ENCODE results near the gene BEST1. TPM values are rescaled to one million over a fixed set of nuclear protein-coding genes. Genes with fewer than 3 reads are reported as not detected.

The BEST1 gene
- total and polyA plus RNA-seq, 2 experiments from 2014 or later: 3.9 to 5.1 TPM

DNA sequence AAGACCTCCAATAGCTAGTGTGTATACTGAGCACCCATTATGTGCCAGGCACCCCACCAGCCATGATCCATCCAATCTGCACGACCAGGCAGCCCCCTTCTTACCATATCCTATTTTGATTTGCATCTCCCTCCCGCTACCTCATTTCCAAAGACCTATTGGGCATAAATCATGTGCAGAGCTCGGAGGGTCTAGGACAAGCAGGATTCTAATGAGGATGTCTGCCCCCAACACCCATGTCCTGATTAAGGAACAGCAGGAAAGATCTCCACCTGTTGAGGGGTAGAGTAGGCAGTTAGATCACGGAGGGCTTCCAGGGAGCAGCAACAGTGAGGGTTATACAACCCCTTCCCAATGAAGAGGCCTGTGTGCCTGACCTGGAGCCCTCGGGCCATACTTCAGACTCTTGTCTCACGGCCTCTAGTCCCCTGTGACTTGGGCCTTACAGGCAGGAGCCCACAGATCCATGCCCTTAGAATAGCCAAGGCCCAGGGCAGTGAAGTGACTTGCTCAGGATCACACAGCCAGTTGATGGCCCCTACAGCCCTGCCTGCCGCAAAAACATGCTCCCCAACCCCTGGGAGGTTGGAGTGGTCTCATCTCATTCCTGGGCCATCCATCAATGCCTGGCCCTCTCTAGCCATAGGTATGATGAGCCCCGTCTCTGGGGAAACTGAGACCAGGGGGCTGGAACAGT, 36.3 kb upstream of the BEST1 start:
- no peaks in the 10 kb centered on the region for H3K9me3 ChIP-seq (ENCODE audit: low read depth)
- in situ Hi-C loops (cut with MboI): no loop called here
- 78 to 84% methylated on average over 8 of the region's 8 CpGs for WGBS, 2 experiments (ENCODE audit: low coverage in 1 of 2, low lambda C conversion rate in 2 of 2, missing lambda C conversion rate in 2 of 2)

DNA sequence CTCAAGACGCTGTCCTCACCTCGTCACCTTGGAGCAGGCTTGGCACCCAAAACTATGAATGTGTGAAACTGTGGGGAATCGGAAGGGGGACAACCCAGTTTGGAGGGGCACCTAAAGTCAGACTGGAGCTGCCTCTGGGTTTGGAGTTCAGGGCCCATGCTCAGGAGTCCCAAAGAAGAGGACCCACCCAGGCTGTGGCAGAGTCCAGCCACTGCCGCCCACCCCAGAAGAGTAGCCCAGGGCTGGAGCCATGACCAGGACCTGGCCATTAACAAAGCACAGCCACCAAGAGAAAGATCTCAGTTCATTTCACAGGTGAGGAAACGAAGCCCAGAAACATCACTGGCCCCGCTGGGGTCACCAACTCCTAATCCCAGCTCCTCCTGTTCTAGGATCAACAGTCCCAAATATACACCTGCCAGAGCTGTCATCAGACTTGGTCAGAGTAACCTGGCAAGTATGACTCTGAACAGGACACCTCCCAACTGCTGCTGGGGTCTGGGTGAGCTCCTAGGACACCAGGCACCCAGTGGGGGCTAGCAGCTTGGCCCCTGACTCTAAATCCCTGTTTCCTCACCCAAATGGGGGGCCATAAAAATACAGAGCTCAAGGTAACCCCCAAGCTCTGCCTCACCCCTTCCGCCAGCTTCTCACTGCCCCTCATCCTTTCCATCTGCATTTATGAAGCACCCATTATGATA, 35.5 kb upstream of the BEST1 start:
- TF ChIP-seq EZH2phosphoT487 (IDR thresholded peaks at IDR 0.05; ENCODE audit: insufficient read depth, low read depth) (no peak), EZH2 (IDR thresholded peaks at IDR 0.05; ENCODE audit: insufficient read depth, poor library complexity, severe bottlenecking) (no peak)
- no peak overlapping the region for H3K4me2 ChIP-seq (ENCODE audit: unreplicated experiment)

More for the DNA sequence above, 36.3 kb upstream of the BEST1 start:
- no peaks in the 10 kb centered on the region for H3K4me1 ChIP-seq (ENCODE audit: insufficient read depth)
- no peaks in the 10 kb centered on the region for H3K36me3 ChIP-seq (ENCODE audit: low read depth)
- TF ChIP-seq EZH2 (IDR thresholded peaks at IDR 0.05; ENCODE audit: insufficient read depth, poor library complexity, severe bottlenecking): no peak
- TF ChIP-seq EZH2phosphoT487 (IDR thresholded peaks at IDR 0.05; ENCODE audit: insufficient read depth, low read depth): no peak
- H3K27me3 ChIP-seq (replicated peaks; ENCODE audit: insufficient read depth): no peaks in the 10 kb centered on the region
- H3K9me2 ChIP-seq (ENCODE audit: insufficient read depth): no peaks in the 10 kb centered on the region
- H3K9ac ChIP-seq: no peak overlapping the region
- no peak overlapping the region for H3K4me2 ChIP-seq (ENCODE audit: unreplicated experiment)
- no peaks in the 10 kb centered on the region for H4K20me1 ChIP-seq (ENCODE audit: insufficient read depth)
- no peak overlapping the region for H2AFZ ChIP-seq
- no peak overlapping the region for H3K4me3 ChIP-seq
- no peaks in the 10 kb centered on the region for H3K79me2 ChIP-seq (ENCODE audit: insufficient read depth)
- no peaks in the 10 kb centered on the region for H3F3A ChIP-seq (ENCODE audit: insufficient read depth)
- H3K27ac ChIP-seq: no peak overlapping the region
- DNase-seq: no peak

GRCh38 chr11:61916737-61917333, 33.3 kb upstream of the BEST1 start:
- Histone ChIP-seq H3K9me3 (ENCODE audit: low read depth) (no peaks in the 10 kb centered on the region), H3K4me1 (ENCODE audit: insufficient read depth) (no peaks in the 10 kb centered on the region), H3K4me3 (peak overlapping the region; percentile 82), H3K79me2 (ENCODE audit: insufficient read depth) (no peaks in the 10 kb centered on the region), H3K27me3 (replicated peaks; ENCODE audit: insufficient read depth) (no peaks in the 10 kb centered on the region), H4K20me1 (ENCODE audit: insufficient read depth) (no peaks in the 10 kb centered on the region), H3K9me2 (ENCODE audit: insufficient read depth) (no peaks in the 10 kb centered on the region), H3K27ac (no peak overlapping the region), H3K36me3 (ENCODE audit: low read depth) (no peaks in the 10 kb centered on the region), H3K4me2 (ENCODE audit: unreplicated experiment) (peak overlapping the region; percentile 71), H2AFZ (peak overlapping the region; percentile 72), H3K9ac (peak overlapping the region; percentile 75), H3F3A (ENCODE audit: insufficient read depth) (no peaks in the 10 kb centered on the region)
- 2 to 14% methylated on average over 5 to 21 of the region's 32 CpGs for WGBS, 2 experiments (ENCODE audit: low coverage in 1 of 2, low lambda C conversion rate in 2 of 2, missing lambda C conversion rate in 2 of 2)
- TF ChIP-seq EZH2phosphoT487 (IDR thresholded peaks at IDR 0.05; ENCODE audit: insufficient read depth, low read depth) (no peak), EZH2 (IDR thresholded peaks at IDR 0.05; ENCODE audit: insufficient read depth, poor library complexity, severe bottlenecking) (no peak)
- in situ Hi-C loops (cut with MboI): no loop called here
- DNase-seq: peak; percentile 30

More for the DNA sequence above, 35.5 kb upstream of the BEST1 start:
- H3K9ac ChIP-seq: no peak overlapping the region
- H3K27ac ChIP-seq: no peak overlapping the region
- H2AFZ ChIP-seq: no peak overlapping the region
- no peak overlapping the region for H3K4me3 ChIP-seq
- no peaks in the 10 kb centered on the region for H4K20me1 ChIP-seq (ENCODE audit: insufficient read depth)
- WGBS, 2 experiments (ENCODE audit: low coverage in 1 of 2, low lambda C conversion rate in 2 of 2, missing lambda C conversion rate in 2 of 2): 91 to 95% methylated on average over 7 of the region's 7 CpGs
- no peaks in the 10 kb centered on the region for H3K27me3 ChIP-seq (replicated peaks; ENCODE audit: insufficient read depth)
- H3K9me2 ChIP-seq (ENCODE audit: insufficient read depth): no peaks in the 10 kb centered on the region
- no peak for DNase-seq
- H3K79me2 ChIP-seq (ENCODE audit: insufficient read depth): no peaks in the 10 kb centered on the region
- in situ Hi-C loops (cut with MboI): no loop called here
- no peaks in the 10 kb centered on the region for H3K4me1 ChIP-seq (ENCODE audit: insufficient read depth)
- no peaks in the 10 kb centered on the region for H3K36me3 ChIP-seq (ENCODE audit: low read depth)
- H3K9me3 ChIP-seq (ENCODE audit: low read depth): no peaks in the 10 kb centered on the region
- no peaks in the 10 kb centered on the region for H3F3A ChIP-seq (ENCODE audit: insufficient read depth)

DNA sequence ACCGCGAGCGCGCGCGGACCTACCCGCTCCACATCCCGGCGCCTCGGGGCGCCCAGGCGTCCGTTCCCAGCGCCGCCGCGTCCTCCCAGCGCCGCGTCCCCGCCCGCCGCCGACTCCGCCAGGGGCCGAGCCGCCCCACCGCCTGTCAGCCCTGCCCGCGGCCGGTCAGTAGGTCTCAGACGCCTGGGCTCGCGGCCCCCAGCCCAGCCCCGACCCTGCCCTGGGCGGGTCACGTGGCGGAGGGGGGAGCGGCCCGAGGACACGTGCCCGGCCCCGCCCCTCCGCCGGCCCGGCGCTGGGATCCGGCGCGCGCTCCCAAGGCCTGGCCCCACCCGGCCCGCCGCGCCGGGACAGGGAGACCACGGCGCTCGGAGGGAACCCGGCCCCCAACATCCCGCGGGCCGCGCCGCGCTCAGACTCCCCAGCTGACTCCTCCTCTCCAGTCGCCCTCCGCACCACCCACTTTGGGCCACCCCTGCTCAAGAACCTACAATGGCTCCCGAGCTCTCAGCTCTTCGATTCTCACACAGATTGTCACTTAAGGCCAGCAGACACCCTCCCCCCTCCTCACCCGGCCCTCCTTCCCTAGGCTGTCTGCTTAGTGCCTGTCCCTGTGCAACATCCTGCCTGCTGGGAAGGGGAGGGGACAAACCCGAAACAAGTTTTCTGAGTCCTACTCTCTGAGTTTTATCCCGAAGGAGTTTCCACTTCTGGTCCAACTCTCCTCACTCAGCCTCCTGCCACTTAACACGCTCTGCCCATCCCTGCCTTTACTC, 32.6 kb upstream of the BEST1 start, which contains the start of gene RAB3IL1:
RAB3IL1 (minus strand) TSS at position 233 of the 776 bp plus-strand sequence; CDS start at position 34, 199 bp downstream.
- Histone ChIP-seq H3F3A (ENCODE audit: insufficient read depth) (no peaks in the 10 kb centered on the region), H3K9me3 (ENCODE audit: low read depth) (no peaks in the 10 kb centered on the region), H3K27ac (no peak within 1 kb of the TSS), H3K9me2 (ENCODE audit: insufficient read depth) (no peaks in the 10 kb centered on the region), H3K4me3 (peak within 1 kb of the TSS; percentile 82), H4K20me1 (ENCODE audit: insufficient read depth) (no peaks in the 10 kb centered on the region), H3K4me2 (ENCODE audit: unreplicated experiment) (peak within 1 kb of the TSS; percentile 71), H3K27me3 (replicated peaks; ENCODE audit: insufficient read depth) (no peaks in the 10 kb centered on the region), H3K4me1 (ENCODE audit: insufficient read depth) (peaks cover 5% of the 10 kb centered on the region), H2AFZ (peak within 1 kb of the TSS; percentile 72), H3K9ac (peak within 1 kb of the TSS; percentile 75), H3K79me2 (ENCODE audit: insufficient read depth) (no peaks in the 10 kb centered on the region), H3K36me3 (ENCODE audit: low read depth) (no peaks in the 10 kb centered on the region)
- 2 to 6% methylated on average over 12 to 43 of the region's 74 CpGs for WGBS, 2 experiments (ENCODE audit: low coverage in 1 of 2, low lambda C conversion rate in 2 of 2, missing lambda C conversion rate in 2 of 2)
- no peak for TF ChIP-seq EZH2phosphoT487 (IDR thresholded peaks at IDR 0.05; ENCODE audit: insufficient read depth, low read depth)
- peak; percentile 78 for DNase-seq
- in situ Hi-C loops (cut with MboI): no loop called here

All from GM23248 (cell line).